GM23248 (cell line): ENCODE measurements around the gene MYO7B. TPM values are rescaled to one million over a fixed set of nuclear protein-coding genes. Genes with fewer than 3 reads are reported as not detected.

ENCODE experiments used
- DNase-seq: peaks from one replicate; pipeline ENCODE4 v3.0.0-alpha.2; 2015
- H2AFZ ChIP-seq: fragments of 200-600 bp; sonication (generic); 2 replicates; pipeline ENCODE4 v1.6.1; 2016; ENCODE audit warnings: antibody characterized with exemption
- H3F3A ChIP-seq: fragments of 200-600 bp; sonication (generic); 2 replicates; pipeline ENCODE4 v1.6.1; 2016; ENCODE audit warnings: mild to moderate bottlenecking, antibody characterized with exemption, mixed run types; ENCODE audit not compliant: insufficient read depth
- H3K27ac ChIP-seq: fragments of 200-600 bp; sonication (generic); 2 replicates; pipeline ENCODE4 v1.5.1; 2016; ENCODE audit warnings: mild to moderate bottlenecking
- H3K27me3 ChIP-seq: fragments of 200-600 bp; sonication (generic); replicated peaks from 2 replicates; pipeline ENCODE4 v1.6.1; 2016; ENCODE audit warnings: mild to moderate bottlenecking; ENCODE audit not compliant: insufficient read depth
- H3K36me3 ChIP-seq: fragments of 200-600 bp; sonication (generic); 2 replicates; pipeline ENCODE4 v1.6.1; 2016; ENCODE audit warnings: low read depth, mild to moderate bottlenecking
- H3K4me1 ChIP-seq: fragments of 200-600 bp; sonication (generic); 2 replicates; pipeline ENCODE4 v1.6.1; 2016; ENCODE audit warnings: mild to moderate bottlenecking; ENCODE audit not compliant: insufficient read depth
- H3K4me2 ChIP-seq: fragments of 200-600 bp; sonication (generic); one replicate; pipeline ENCODE4 v1.6.1; 2016; ENCODE audit warnings: mild to moderate bottlenecking; ENCODE audit not compliant: unreplicated experiment
- H3K4me3 ChIP-seq: fragments of 200-600 bp; sonication (generic); 2 replicates; pipeline ENCODE4 v1.5.1; 2016; ENCODE audit warnings: mild to moderate bottlenecking
- H3K79me2 ChIP-seq: fragments of 200-600 bp; sonication (generic); 2 replicates; pipeline ENCODE4 v1.6.1; 2016; ENCODE audit warnings: mild to moderate bottlenecking; ENCODE audit not compliant: insufficient read depth
- H3K9ac ChIP-seq: fragments of 200-600 bp; sonication (generic); 2 replicates; pipeline ENCODE4 v1.6.1; 2016; ENCODE audit warnings: mild to moderate bottlenecking
- H3K9me2 ChIP-seq: fragments of 200-600 bp; sonication (generic); 2 replicates; pipeline ENCODE4 v1.6.1; 2016; ENCODE audit warnings: mixed run types, mild to moderate bottlenecking, moderate library complexity; ENCODE audit not compliant: insufficient read depth
- H3K9me3 ChIP-seq: fragments of 200-600 bp; sonication (generic); one replicate; pipeline ENCODE4 v1.6.1; 2017; ENCODE audit warnings: low read depth
- H4K20me1 ChIP-seq: fragments of 200-600 bp; sonication (generic); 2 replicates; pipeline ENCODE4 v1.6.0; 2016; ENCODE audit not compliant: insufficient read depth
- EZH2 ChIP-seq: fragments of 200-600 bp; sonication (generic); IDR thresholded peaks from 2 replicates; pipeline ENCODE4 v1.6.1; 2018; ENCODE audit warnings: antibody characterized with exemption, mild to moderate bottlenecking; ENCODE audit not compliant: insufficient read depth, poor library complexity, severe bottlenecking
- EZH2phosphoT487 ChIP-seq: fragments of 200-600 bp; sonication (generic); IDR thresholded peaks from 2 replicates; pipeline ENCODE4 v1.6.1; 2018; ENCODE audit warnings: antibody characterized with exemption, moderate library complexity, mild to moderate bottlenecking, low read depth; ENCODE audit not compliant: insufficient read depth
- WGBS, 2 experiments: methylation state at CpG; one replicate each; pipeline ENCODE4 v1.1.6; 2015 to 2017; ENCODE audit warnings: low lambda C conversion rate in 2 of 2, low coverage in 1 of 2; ENCODE audit errors: missing lambda C conversion rate in 2 of 2; 5-methylcytosine and 5-hydroxymethylcytosine counted together
- in situ Hi-C: fragments of 300-500 bp; cut with MboI; formaldehyde crosslinking; loops from 2 replicates; pipeline ENCODE4 v1.15.0; 2020
- polyA plus RNA-seq: library from polyadenylated mRNA; unstranded; fragments of >200 nt; fragmentation: Nextera tagmentation; extraction: Ambion mirVana; gene quantifications from 2 replicates; pipeline ENCODE4 v1.2.1, GENCODE V29; 2016
- total RNA-seq: library from RNA; depleted of rRNA; stranded (reverse); fragments of >200 nt; shearing (Covaris generic); gene quantifications from 2 replicates; pipeline ENCODE4 v1.2.3, GENCODE V29; 2014

MYO7B gene
- total and polyA plus RNA-seq, 2 experiments from 2014 or later: not detected

DNA sequence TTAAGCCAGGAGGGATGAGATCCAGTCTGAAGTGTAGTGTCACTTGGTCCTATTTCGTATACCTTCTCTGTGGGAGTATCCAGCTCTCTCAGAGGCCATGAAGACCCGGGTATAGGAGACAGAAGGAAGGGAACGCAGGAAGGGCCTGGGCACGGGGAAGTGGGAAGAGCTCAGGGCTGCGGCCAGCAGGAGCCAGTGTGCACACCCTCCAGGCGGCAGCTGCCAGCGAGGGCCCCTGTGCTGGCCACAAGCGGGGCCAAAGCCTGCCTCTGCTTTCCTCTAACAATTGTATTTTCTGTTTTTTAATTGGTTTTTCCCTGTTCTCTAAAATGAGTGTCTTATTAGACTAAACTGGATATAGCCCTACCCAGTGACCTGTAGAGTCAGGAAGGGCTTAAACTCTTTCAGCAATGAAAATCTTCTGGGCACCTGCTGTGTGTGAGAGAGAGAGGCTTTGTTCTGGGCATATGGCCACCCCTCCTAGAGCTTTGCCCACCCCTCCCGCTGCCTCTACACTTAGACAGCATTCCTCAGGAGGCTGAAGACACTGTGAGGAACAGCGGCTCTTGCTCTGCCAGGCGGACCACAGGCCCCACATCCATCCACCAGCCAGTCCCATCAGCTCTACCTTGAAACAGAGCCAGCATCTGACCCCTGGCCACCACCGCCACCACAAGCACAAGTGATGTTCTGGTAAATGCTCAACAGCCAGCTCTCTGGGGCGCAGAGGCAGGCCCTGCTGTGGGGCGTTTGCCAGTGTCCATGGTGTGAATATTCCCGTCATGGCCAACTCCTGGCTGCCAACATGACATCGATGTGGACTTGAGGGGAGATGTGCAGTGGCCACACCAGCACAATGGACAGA is 120.0 kb downstream of the MYO7B start:
- no peaks in the 10 kb centered on the region for H3F3A ChIP-seq
- 73 to 79% methylated on average over 16 of the region's 16 CpGs for WGBS, 2 experiments

GRCh38 chr2:127656569-127657231 is 121.2 kb downstream of the MYO7B start:
- no peak overlapping the region for H2AFZ ChIP-seq
- no peak for DNase-seq
- no peak overlapping the region for H3K4me2 ChIP-seq
- no peaks in the 10 kb centered on the region for H4K20me1 ChIP-seq
- H3F3A ChIP-seq: no peaks in the 10 kb centered on the region
- H3K9ac ChIP-seq: no peak overlapping the region
- H3K4me3 ChIP-seq: no peak overlapping the region
- H3K9me2 ChIP-seq: no peaks in the 10 kb centered on the region
- in situ Hi-C loops: no loop called here
- H3K4me1 ChIP-seq: peaks cover 10% of the 10 kb centered on the region
- no peaks in the 10 kb centered on the region for H3K9me3 ChIP-seq
- TF ChIP-seq EZH2phosphoT487: no peak
- TF ChIP-seq EZH2: no peak
- no peaks in the 10 kb centered on the region for H3K36me3 ChIP-seq
- WGBS, 2 experiments: 88 to 92% methylated on average over 14 to 15 of the region's 15 CpGs
- H3K79me2 ChIP-seq: peaks cover 6% of the 10 kb centered on the region; the same call in 1 of the 2 replicates
- H3K27me3 ChIP-seq: no peaks in the 10 kb centered on the region
- H3K27ac ChIP-seq: no peak overlapping the region

More for the DNA sequence above, 120.0 kb downstream of the MYO7B start:
- H3K9ac ChIP-seq: no peak overlapping the region
- no peaks in the 10 kb centered on the region for H3K36me3 ChIP-seq
- no peaks in the 10 kb centered on the region for H3K9me2 ChIP-seq
- no peaks in the 10 kb centered on the region for H3K27me3 ChIP-seq
- no peaks in the 10 kb centered on the region for H4K20me1 ChIP-seq
- H3K4me3 ChIP-seq: no peak overlapping the region
- H3K9me3 ChIP-seq: no peaks in the 10 kb centered on the region
- H3K79me2 ChIP-seq: peaks cover 4% of the 10 kb centered on the region; the same call in 1 of the 2 replicates
- TF ChIP-seq EZH2 (no peak), EZH2phosphoT487 (no peak)
- no peaks in the 10 kb centered on the region for H3K4me1 ChIP-seq
- in situ Hi-C loops: no loop called here
- no peak overlapping the region for H3K4me2 ChIP-seq
- H3K27ac ChIP-seq: no peak overlapping the region
- DNase-seq: no peak
- H2AFZ ChIP-seq: no peak overlapping the region

DNA sequence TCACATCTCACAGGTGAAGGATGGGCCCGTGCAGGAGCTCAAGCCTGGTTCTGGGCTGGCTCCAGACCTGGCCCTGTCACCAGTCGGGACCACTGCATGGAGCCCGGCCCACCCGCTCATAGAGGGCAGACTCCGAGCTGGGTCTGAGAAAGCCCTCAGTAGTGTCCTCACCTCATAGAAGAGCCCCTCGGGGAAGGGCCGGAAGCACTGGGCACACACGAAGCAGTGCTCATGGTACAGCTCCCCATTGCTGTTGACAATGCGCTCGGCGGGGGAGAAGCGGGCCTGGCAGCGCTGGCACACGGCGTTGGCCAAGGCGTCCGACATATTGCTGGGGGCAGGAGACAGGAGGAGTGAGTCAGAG is 121.7 kb downstream of the MYO7B start:
- no peak overlapping the region for H3K27ac ChIP-seq
- H3K27me3 ChIP-seq: no peaks in the 10 kb centered on the region
- H3K9me3 ChIP-seq: no peaks in the 10 kb centered on the region
- in situ Hi-C loops: no loop called here
- TF ChIP-seq EZH2: no peak
- no peak for TF ChIP-seq EZH2phosphoT487
- no peak overlapping the region for H3K9ac ChIP-seq
- H3K9me2 ChIP-seq: no peaks in the 10 kb centered on the region
- no peaks in the 10 kb centered on the region for H3K36me3 ChIP-seq
- H3K4me2 ChIP-seq: no peak overlapping the region
- DNase-seq: no peak
- no peak overlapping the region for H2AFZ ChIP-seq
- H3F3A ChIP-seq: no peaks in the 10 kb centered on the region
- 89 to 90% methylated on average over 16 to 17 of the region's 17 CpGs for WGBS, 2 experiments
- no peak overlapping the region for H3K4me3 ChIP-seq
- H4K20me1 ChIP-seq: no peaks in the 10 kb centered on the region
- H3K79me2 ChIP-seq: peaks cover 6% of the 10 kb centered on the region; the same call in 1 of the 2 replicates
- peaks cover 15% of the 10 kb centered on the region for H3K4me1 ChIP-seq

GRCh38 chr2:127658146-127658545 is 122.7 kb downstream of the MYO7B start:
- in situ Hi-C loops: no loop called here
- Histone ChIP-seq H4K20me1 (no peaks in the 10 kb centered on the region), H2AFZ (no peak overlapping the region), H3K4me1 (peaks cover 16% of the 10 kb centered on the region), H3K9ac (no peak overlapping the region), H3K9me2 (no peaks in the 10 kb centered on the region), H3K36me3 (no peaks in the 10 kb centered on the region), H3K9me3 (no peaks in the 10 kb centered on the region), H3K27me3 (no peaks in the 10 kb centered on the region), H3K27ac (no peak overlapping the region), H3K4me2 (no peak overlapping the region), H3F3A (no peaks in the 10 kb centered on the region), H3K4me3 (no peak overlapping the region), H3K79me2 (peaks cover 12% of the 10 kb centered on the region)
- WGBS, 2 experiments: 75% methylated on average over 6 of the region's 6 CpGs
- no peak for DNase-seq
- TF ChIP-seq EZH2: no peak
- TF ChIP-seq EZH2phosphoT487: no peak
